Measurements from ENCODE around the gene MSLN. TPM values are rescaled to one million over a fixed set of nuclear protein-coding genes. Genes with fewer than 3 reads are reported as not detected.
A peak's percentile ranks its signal among the peaks of the same experiment; 100 is the strongest.
"Not testable (repeated sequence)": the region's sequence is repeated elsewhere in the genome, so short reads cannot be mapped to it uniquely, and the experiment has no call there.

The MSLN gene
- total RNA-seq, result not detected

DNA sequence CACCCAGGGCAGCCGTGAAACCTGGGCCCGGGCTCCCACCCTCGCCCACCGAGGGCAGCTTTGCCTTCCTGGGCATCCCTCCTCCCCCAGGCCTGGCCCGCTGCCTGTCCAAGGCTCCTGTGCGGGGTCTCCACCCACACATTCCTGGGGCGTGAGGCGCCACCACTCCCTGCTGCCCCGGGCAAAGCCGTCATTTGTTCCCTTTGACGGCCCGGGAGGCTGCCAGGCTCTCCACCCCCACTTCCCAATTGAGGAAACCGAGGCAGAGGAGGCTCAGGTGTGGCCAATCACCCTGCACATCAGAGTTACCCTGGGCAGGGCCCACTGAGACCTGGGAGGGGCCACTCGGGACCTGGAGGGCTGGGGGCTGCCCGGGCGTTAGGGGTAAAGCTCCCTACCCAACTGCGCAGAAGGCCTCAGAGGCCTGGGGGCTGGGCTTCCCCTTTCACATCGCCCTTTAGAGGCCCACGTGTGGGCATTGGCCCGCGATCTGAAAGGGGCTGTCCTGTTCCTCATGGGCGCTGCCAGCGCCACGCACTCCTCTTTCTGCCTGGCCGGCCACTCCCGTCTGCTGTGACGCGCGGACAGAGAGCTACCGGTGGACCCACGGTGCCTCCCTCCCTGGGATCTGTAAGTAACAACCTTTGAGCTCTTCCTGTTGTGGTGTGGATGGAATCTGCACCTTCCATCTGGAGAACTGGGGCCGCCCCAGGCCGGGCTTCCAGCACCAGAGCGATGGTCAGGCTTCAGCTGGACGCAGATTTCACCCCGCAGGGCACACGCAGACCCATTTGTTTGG is at the start of gene MSLN:
TSS of gene MSLN (plus strand) at position 190 of the 799 bp plus-strand sequence. CDS start 1,947 bp downstream, outside the sequence.
- DNase-seq (no peak), ATAC-seq (no peak)
- peaks cover 4% of the 10 kb centered on the region for H3K9me3 Mint-ChIP-seq (ENCODE audit: low read depth)
- peaks cover 7% of the 10 kb centered on the region for H3K27me3 Mint-ChIP-seq
- ChIA-PET POLR2A (no interaction called here), CTCF (interaction anchor here (0.7 kb wide), 1 partner anchor 50 kb away, joined by 3 read pairs; no protein-coding TSS in a partner anchor)
- no peaks in the 10 kb centered on the region for H3K36me3 Mint-ChIP-seq (ENCODE audit: low read depth)
- H3K27ac Mint-ChIP-seq, result no peak within 1 kb of the TSS
- intact Hi-C loops (cut with DNase I, micrococcal nuclease), result no loop called here
- H3K4me3 Mint-ChIP-seq, result no peak within 1 kb of the TSS
- H3K4me1 Mint-ChIP-seq, result no peaks in the 10 kb centered on the region

DNA sequence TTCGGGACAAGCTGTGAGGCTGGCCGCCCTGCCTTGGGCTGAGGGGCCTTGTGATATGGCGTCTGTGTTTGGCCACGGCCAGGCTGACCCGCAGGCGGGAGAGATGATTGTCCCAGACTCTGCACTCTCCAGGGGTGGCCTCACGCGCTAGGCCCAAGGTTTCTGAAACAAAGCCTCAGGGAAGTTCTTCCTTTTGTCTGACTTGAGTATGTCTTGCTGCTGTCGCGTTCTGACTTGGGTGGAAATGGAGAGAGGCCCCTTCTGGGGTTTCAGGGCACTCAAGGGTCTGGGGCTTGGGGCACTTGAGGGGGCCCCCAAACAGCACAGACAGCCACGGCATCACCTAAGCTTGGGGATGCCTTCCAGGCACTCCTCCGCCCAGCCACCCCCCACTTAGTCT is 49.5 kb upstream of the MSLN start:
- H3K4me3 Mint-ChIP-seq, result no peak overlapping the region
- CTCF ChIA-PET, result interaction anchor here (1.3 to 3.5 kb wide), 3 partner anchors 10 to 75 kb away, joined by 4 to 29 read pairs (median 6); partner anchors contain the start of gene ANTKMT
- H3K27me3 Mint-ChIP-seq, result peaks cover 42% of the 10 kb centered on the region
- intact Hi-C loops (cut with DNase I, micrococcal nuclease), result loop anchor here (1.0 to 2.0 kb wide), 3 partner anchors 30 to 344 kb away; partner anchors contain the start of gene CIAO3 (in 1 of the 2)
- ATAC-seq, result no peak
- H3K27ac Mint-ChIP-seq, result no peak overlapping the region
- POLR2A ChIA-PET, result no interaction called here
- no peak for DNase-seq
- no peaks in the 10 kb centered on the region for H3K36me3 Mint-ChIP-seq (ENCODE audit: low read depth)
- H3K9me3 Mint-ChIP-seq (ENCODE audit: low read depth), result no peaks in the 10 kb centered on the region
- no peaks in the 10 kb centered on the region for H3K4me1 Mint-ChIP-seq

DNA sequence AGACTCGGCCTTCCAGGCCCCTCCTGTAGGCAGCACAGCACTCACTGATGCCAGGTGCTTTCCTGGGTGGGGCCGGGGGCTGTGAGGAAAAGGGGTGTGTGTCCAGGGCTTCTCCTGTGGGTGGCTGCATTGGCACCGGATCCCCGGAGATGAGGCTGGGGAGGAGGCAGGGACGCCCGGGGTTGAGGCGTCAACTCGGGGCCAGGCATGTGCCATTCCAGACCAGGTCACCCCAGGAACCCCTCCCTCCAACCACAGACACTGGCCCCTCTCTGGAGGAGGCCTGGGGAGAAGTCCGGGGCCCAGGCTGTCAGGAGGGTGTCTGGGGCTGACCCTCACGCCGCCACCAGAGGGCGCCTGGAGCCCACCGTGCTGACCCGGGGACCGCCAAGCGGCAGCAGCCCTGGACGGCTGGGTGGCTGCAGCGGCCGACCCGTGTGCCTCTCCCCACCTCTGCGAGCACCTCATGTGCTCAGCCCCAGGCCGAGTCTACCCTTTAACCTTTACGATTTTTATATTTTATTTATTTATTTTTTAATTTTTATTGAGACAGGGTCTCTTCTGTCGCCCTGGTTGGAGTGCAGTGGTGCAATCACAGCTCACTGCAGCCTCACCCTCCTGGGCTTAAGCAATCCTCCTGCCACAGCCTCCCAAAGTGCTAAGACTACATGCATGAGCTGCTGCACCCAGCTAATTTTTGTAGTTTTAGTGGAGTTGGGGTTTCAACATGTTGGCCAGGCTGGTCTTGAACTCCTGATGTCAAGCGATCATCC is 48.8 kb upstream of the MSLN start:
- no peak overlapping the region for H3K4me3 Mint-ChIP-seq
- H3K27ac Mint-ChIP-seq, result no peak overlapping the region
- no peaks in the 10 kb centered on the region for H3K4me1 Mint-ChIP-seq
- H3K27me3 Mint-ChIP-seq, result peaks cover 38% of the 10 kb centered on the region
- no peaks in the 10 kb centered on the region for H3K36me3 Mint-ChIP-seq (ENCODE audit: low read depth)
- ChIA-PET CTCF (interaction anchor here (0.6 to 5.4 kb wide), 24 partner anchors 8 to 390 kb away, joined by 3 to 55 read pairs (median 4); partner anchors contain the start of genes ANTKMT, CCDC78, CHTF18 and HAGHL), POLR2A (no interaction called here)
- DNase-seq (peak; percentile 90), ATAC-seq (peak; percentile 65)
- intact Hi-C loops (cut with DNase I, micrococcal nuclease), result loop anchor here (1.0 to 2.0 kb wide), 4 partner anchors 29 to 391 kb away; partner anchors contain the start of gene CIAO3 (in 1 of the 2)
- H3K9me3 Mint-ChIP-seq (ENCODE audit: low read depth), result no peaks in the 10 kb centered on the region

DNA sequence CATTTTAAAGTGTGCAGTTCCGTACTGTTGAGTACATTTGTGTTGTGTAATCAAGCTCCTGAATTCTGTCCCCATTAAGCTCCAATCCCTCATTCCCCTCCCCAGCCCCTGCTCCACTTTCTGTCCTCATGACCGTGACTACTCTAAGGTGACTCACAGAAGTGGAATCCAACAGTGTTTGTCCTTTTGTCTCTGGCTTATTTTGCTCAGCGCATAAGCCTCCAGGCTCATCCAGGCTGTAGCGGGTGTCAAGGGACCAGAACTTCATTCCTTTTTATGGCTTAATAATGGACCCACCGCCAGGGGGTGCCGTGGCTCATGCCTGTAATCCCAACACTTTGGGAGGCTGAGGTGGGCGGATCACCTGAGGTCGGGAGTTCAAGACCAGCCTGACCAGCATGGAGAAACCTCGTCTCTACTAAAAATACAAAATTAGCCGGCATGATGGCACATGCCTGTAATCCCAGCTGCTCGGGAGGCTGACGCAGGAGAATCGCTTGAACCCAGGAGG is 47.7 kb upstream of the MSLN start:
- H3K27ac Mint-ChIP-seq; H3K36me3 Mint-ChIP-seq (ENCODE audit: low read depth); H3K4me1 Mint-ChIP-seq; H3K4me3 Mint-ChIP-seq; ATAC-seq; H3K9me3 Mint-ChIP-seq (ENCODE audit: low read depth); POLR2A ChIA-PET: not testable (repeated sequence)
- intact Hi-C loops (cut with DNase I, micrococcal nuclease), result loop anchor here in 1 of 2 experiments (2.0 kb wide), 1 partner anchor 390 kb away; no protein-coding TSS in a partner anchor
- DNase-seq, result peak; percentile 84
- peaks cover 31% of the 10 kb centered on the region for H3K27me3 Mint-ChIP-seq
- CTCF ChIA-PET, result interaction anchor here (0.6 to 5.4 kb wide), 22 partner anchors 8 to 321 kb away, joined by 3 to 55 read pairs (median 4); partner anchors contain the start of genes ANTKMT, CCDC78, CHTF18 and HAGHL

DNA sequence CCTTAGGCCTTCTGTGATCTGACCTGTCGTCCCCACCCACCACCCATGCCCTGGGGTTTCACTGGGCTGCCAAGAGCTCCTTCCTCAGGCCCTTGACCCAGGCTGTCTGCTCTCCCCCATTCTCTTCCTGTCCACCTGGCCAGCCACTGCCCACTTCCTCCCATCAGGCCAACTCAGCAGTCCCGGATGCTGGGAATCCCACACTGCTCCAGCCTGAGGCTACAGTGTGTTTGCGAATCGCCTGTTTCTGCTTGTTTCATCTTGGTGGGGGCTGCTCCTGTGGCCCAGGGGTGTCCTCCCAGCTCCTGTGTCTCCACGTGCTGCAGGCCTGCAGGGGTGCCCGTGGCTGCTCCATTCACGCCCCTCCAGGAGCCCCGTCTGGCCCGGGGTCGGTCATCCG is 46.5 kb upstream of the MSLN start:
- Mint-ChIP-seq H3K27ac (no peak overlapping the region), H3K36me3 (ENCODE audit: low read depth) (no peaks in the 10 kb centered on the region), H3K4me3 (no peak overlapping the region), H3K4me1 (peaks cover 3% of the 10 kb centered on the region), H3K27me3 (peaks cover 19% of the 10 kb centered on the region), H3K9me3 (ENCODE audit: low read depth) (no peaks in the 10 kb centered on the region)
- ChIA-PET POLR2A (interaction anchor here (0.6 kb wide), 1 partner anchor 32 kb away, joined by 4 read pairs; no protein-coding TSS in a partner anchor), CTCF (interaction anchor here (0.6 to 5.4 kb wide), 2 partner anchors 16 to 71 kb away, joined by 3 to 55 read pairs; no protein-coding TSS in a partner anchor)
- DNase-seq (no peak), ATAC-seq (no peak)
- intact Hi-C loops (cut with DNase I, micrococcal nuclease), result no loop called here

- Mint-ChIP-seq H3K36me3 (ENCODE audit: low read depth) (no peaks in the 10 kb centered on the region), H3K4me1 (peaks cover 8% of the 10 kb centered on the region), H3K27ac (no peak within 1 kb of the TSS), H3K9me3 (ENCODE audit: low read depth) (no peaks in the 10 kb centered on the region), H3K27me3 (peaks cover 14% of the 10 kb centered on the region), H3K4me3 (peak within 1 kb of the TSS; percentile 56)
- peak; percentile 85 for ATAC-seq
- POLR2A ChIA-PET, result interaction anchor here (0.6 kb wide), 1 partner anchor 409 kb away, joined by 3 read pairs; no protein-coding TSS in a partner anchor
- DNase-seq, result peak; percentile 95
- CTCF ChIA-PET, result interaction anchor here (1.0 to 5.4 kb wide), 3 partner anchors 10 to 70 kb away, joined by 3 to 55 read pairs (median 3); no protein-coding TSS in a partner anchor
- intact Hi-C loops (cut with DNase I, micrococcal nuclease), result loop anchor here in 1 of 2 experiments (1.0 kb wide), 4 partner anchors 12 to 26 kb away; partner anchors contain the start of gene HAGHL
Measured at GRCh38 chr16:714558-715476, 45.7 kb upstream of the MSLN start, which contains the start of gene METRN. Gene METRN (plus strand): TSS chr16:715118. CDS start chr16:715290, 172 bp downstream.

DNA sequence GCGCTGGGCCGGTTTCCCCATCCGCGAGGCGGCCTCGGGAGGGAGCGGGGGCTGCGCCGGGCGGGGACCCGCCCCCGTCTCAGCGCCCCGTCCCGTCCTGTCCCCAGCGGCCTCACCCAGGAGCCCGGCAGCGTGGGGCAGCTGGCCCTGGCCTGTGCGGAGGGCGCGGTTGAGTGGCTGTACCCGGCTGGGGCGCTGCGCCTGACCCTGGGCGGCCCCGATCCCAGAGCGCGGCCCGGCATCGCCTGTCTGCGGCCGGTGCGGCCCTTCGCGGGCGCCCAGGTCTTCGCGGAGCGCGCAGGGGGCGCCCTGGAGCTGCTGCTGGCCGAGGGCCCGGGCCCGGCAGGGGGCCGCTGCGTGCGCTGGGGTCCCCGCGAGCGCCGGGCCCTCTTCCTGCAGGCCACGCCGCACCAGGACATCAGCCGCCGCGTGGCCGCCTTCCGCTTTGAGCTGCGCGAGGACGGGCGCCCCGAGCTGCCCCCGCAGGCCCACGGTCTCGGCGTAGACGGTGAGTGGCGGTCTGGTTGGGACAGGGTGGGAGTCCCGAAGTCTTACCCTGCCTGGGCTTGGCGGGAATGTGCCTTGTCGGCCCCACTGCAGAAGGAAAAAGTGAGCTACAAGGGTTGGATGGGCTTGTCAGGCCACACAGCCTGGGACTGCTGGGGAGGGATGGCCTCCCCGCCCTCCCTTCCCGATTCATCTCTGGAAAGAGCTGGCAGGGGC is 44.9 kb upstream of the MSLN start:
- H3K27me3 Mint-ChIP-seq, result peaks cover 12% of the 10 kb centered on the region
- H3K4me1 Mint-ChIP-seq, result peaks cover 14% of the 10 kb centered on the region

DNA sequence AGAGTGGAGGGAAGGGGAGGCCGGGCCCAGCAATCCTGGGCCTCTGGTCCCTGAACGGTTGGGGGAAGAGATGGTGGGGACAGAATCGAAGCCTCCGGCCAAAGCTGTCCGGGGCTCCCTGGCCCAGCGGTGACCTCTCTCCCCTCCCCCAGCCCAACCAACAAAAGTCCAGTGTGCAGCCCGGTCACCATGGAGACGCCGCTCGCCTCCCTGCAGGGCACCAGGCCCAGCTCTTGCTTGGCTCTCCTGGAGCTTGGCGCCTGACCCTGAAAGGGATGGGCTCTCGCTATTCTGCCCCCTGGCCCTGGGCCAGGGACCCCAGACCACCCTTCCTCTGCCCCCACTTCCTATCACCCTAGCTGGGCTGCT is 44.4 kb upstream of the MSLN start:
- DNase-seq, result no peak
- intact Hi-C loops (cut with DNase I, micrococcal nuclease), result no loop called here
- peaks cover 10% of the 10 kb centered on the region for H3K27me3 Mint-ChIP-seq
- POLR2A ChIA-PET, result interaction anchor here (1.3 kb wide), 1 partner anchor 10 kb away, joined by 4 read pairs; the partner anchor contains the start of genes CCDC78 and HAGHL
- H3K27ac Mint-ChIP-seq, result no peak overlapping the region
- peak overlapping the region; percentile 56 for H3K4me3 Mint-ChIP-seq
- ATAC-seq, result no peak
- no peaks in the 10 kb centered on the region for H3K9me3 Mint-ChIP-seq (ENCODE audit: low read depth)
- no peaks in the 10 kb centered on the region for H3K36me3 Mint-ChIP-seq (ENCODE audit: low read depth)
- peaks cover 14% of the 10 kb centered on the region for H3K4me1 Mint-ChIP-seq
- CTCF ChIA-PET, result interaction anchor here (0.6 to 5.4 kb wide), 4 partner anchors 48 to 149 kb away, joined by 3 to 55 read pairs (median 3); partner anchors contain the start of gene RHOT2

More for the DNA sequence above, 44.9 kb upstream of the MSLN start:
- intact Hi-C loops (cut with DNase I, micrococcal nuclease), result loop anchor here in 1 of 2 experiments (1.0 kb wide), 4 partner anchors 12 to 26 kb away; partner anchors contain the start of gene HAGHL
- Mint-ChIP-seq H3K4me3 (peak overlapping the region; percentile 56), H3K27ac (no peak overlapping the region), H3K36me3 (ENCODE audit: low read depth) (no peaks in the 10 kb centered on the region), H3K9me3 (ENCODE audit: low read depth) (no peaks in the 10 kb centered on the region)
- no peak for DNase-seq
- POLR2A ChIA-PET, result interaction anchor here (1.3 kb wide), 1 partner anchor 11 kb away, joined by 4 read pairs; the partner anchor contains the start of genes CCDC78 and HAGHL
- ATAC-seq, result peak; percentile 2
- CTCF ChIA-PET, result interaction anchor here (0.6 to 5.4 kb wide), 5 partner anchors 9 to 150 kb away, joined by 3 to 55 read pairs (median 3); no protein-coding TSS in a partner anchor

GRCh38 chr16:716768-717325 is 43.7 kb upstream of the MSLN start:
- H3K4me1 Mint-ChIP-seq, result peaks cover 15% of the 10 kb centered on the region
- H3K27ac Mint-ChIP-seq, result no peak overlapping the region
- ATAC-seq (no peak), DNase-seq (no peak)
- intact Hi-C loops (cut with DNase I, micrococcal nuclease), result no loop called here
- no peak overlapping the region for H3K4me3 Mint-ChIP-seq
- no peaks in the 10 kb centered on the region for H3K9me3 Mint-ChIP-seq (ENCODE audit: low read depth)
- ChIA-PET CTCF (interaction anchor here (0.7 to 5.4 kb wide), 3 partner anchors 49 to 74 kb away, joined by 3 to 55 read pairs (median 3); partner anchors contain the start of gene RHOT2), POLR2A (interaction anchor here (1.3 kb wide), 1 partner anchor 10 kb away, joined by 4 read pairs; the partner anchor contains the start of genes CCDC78 and HAGHL)
- H3K36me3 Mint-ChIP-seq (ENCODE audit: low read depth), result no peaks in the 10 kb centered on the region
- H3K27me3 Mint-ChIP-seq, result peaks cover 9% of the 10 kb centered on the region
